GM12891 (cell line): ENCODE measurements around the gene ZKSCAN1.

ENCODE experiments used
- POLR2A ChIP-seq: IDR thresholded peaks from 2 replicates; pipeline ENCODE4 v1.6.1; 2011; ENCODE audit warnings: low read depth, low read length, control low read depth
- POLR2AphosphoS5 ChIP-seq: IDR thresholded peaks from 2 replicates; pipeline ENCODE4 v1.6.1; 2011; ENCODE audit warnings: low read depth, low read length, control low read depth
- TAF1 ChIP-seq: IDR thresholded peaks from 2 replicates; pipeline ENCODE4 v1.6.1; 2011; ENCODE audit warnings: low read depth, low read length, control low read depth

GRCh38 chr7:100044718-100045117 is 29.3 kb downstream of the ZKSCAN1 start:
- TF ChIP-seq POLR2AphosphoS5 (no peak), POLR2A (no peak), TAF1 (no peak)
